Stimulated activated CD4-positive, alpha-beta T cell treated with anti-CD3 and anti-CD28 coated beads, Interleukin-4, amount 100 ng/mL, for 4 hours (primary cell): ENCODE measurements around the gene CACNA2D3.

Experiments used
- DNase-seq, 2 experiments: peaks; one replicate each; pipeline ENCODE4 v3.0.0-alpha.2; 2020

The CACNA2D3 gene

GRCh38 chr3:54988838-54989630 is 866.7 kb downstream of the CACNA2D3 start:
- no peak for DNase-seq

- no peak for DNase-seq
These were observed 871.8 kb downstream of the CACNA2D3 start for GRCh38 chr3:54994111-54994513.

GRCh38 chr3:54999159-54999558 is 876.8 kb downstream of the CACNA2D3 start:
- no peak for DNase-seq

GRCh38 chr3:54999811-55000210 is 877.5 kb downstream of the CACNA2D3 start:
- no peak for DNase-seq

GRCh38 chr3:55000546-55000945 is 878.2 kb downstream of the CACNA2D3 start:
- DNase-seq: no peak

- DNase-seq: no peak
These were observed 878.6 kb downstream of the CACNA2D3 start for GRCh38 chr3:55000953-55001352.

GRCh38 chr3:55002416-55002930 is 880.1 kb downstream of the CACNA2D3 start:
- no peak for DNase-seq

GRCh38 chr3:55006244-55006676 is 883.9 kb downstream of the CACNA2D3 start:
- DNase-seq: no peak

- no peak for DNase-seq
These were observed 885.6 kb downstream of the CACNA2D3 start for GRCh38 chr3:55007971-55008370.

- no peak for DNase-seq
These were observed 887.0 kb downstream of the CACNA2D3 start for GRCh38 chr3:55009372-55009771.

GRCh38 chr3:55012091-55012490 is 889.7 kb downstream of the CACNA2D3 start:
- no peak for DNase-seq

GRCh38 chr3:55013145-55013925 is 891.0 kb downstream of the CACNA2D3 start:
- no peak for DNase-seq

- no peak for DNase-seq
These were observed 891.7 kb downstream of the CACNA2D3 start for GRCh38 chr3:55014081-55014480.

GRCh38 chr3:55014906-55015305 is 892.6 kb downstream of the CACNA2D3 start:
- no peak for DNase-seq

GRCh38 chr3:55017876-55018275 is 895.5 kb downstream of the CACNA2D3 start:
- no peak for DNase-seq

- no peak for DNase-seq
These were observed 908.6 kb downstream of the CACNA2D3 start for GRCh38 chr3:55030938-55031337.

GRCh38 chr3:55036883-55037577 is 914.7 kb downstream of the CACNA2D3 start:
- DNase-seq: no peak

- DNase-seq: no peak
These were observed 920.2 kb downstream of the CACNA2D3 start for GRCh38 chr3:55042591-55042990.

- DNase-seq: no peak
These were observed 922.1 kb downstream of the CACNA2D3 start for GRCh38 chr3:55044486-55044885.

GRCh38 chr3:55059027-55059629 is 936.8 kb downstream of the CACNA2D3 start:
- DNase-seq: no peak

GRCh38 chr3:55060896-55061719 is 938.8 kb downstream of the CACNA2D3 start:
- DNase-seq: no peak

GRCh38 chr3:55061720-55062034 is 939.3 kb downstream of the CACNA2D3 start:
- DNase-seq: no peak
